Posterior cingulate gyrus (tissue), 11 donors: ENCODE results near the gene CCNK.

Source experiments
- DNase-seq, 10 donors: peaks; one replicate each; pipeline versions ENCODE4 v3.0.0 to v3.0.0-alpha.2; 2020 to 2021; ENCODE audit warnings: mixed read lengths in 3 of 10
- intact Hi-C: fragments of 100-400 bp; cut with DNase I; formaldehyde crosslinking; loops from one replicate; pipeline ENCODE4 v1.15.1; 2023

Gene CCNK

GRCh38 chr14:99516871-99517642 is 35.8 kb downstream of the CCNK start:
- DNase-seq, result peak in 5 of 10 donors; percentile 5 to 83 (median 56)

GRCh38 chr14:99517643-99518381 is 36.6 kb downstream of the CCNK start:
- peak in 6 of 10 donors; percentile 4 to 79 (median 28) for DNase-seq
- intact Hi-C loops, result loop anchor here (1.0 to 10.0 kb wide), 2 partner anchors 111 to 357 kb away; no protein-coding TSS in a partner anchor

More at GRCh38 chr14:99516871-99517642, 35.8 kb downstream of the CCNK start:
- intact Hi-C loops, result loop anchor here (10.0 kb wide), 1 partner anchor 358 kb away; no protein-coding TSS in a partner anchor

- peak; percentile 49 to 96 (median 78) for DNase-seq
These were observed 37.5 kb downstream of the CCNK start for GRCh38 chr14:99518441-99519346.

GRCh38 chr14:99519347-99519881 is 38.2 kb downstream of the CCNK start:
- intact Hi-C loops, result loop anchor here (10.0 kb wide), 1 partner anchor 355 kb away; no protein-coding TSS in a partner anchor
- peak in 4 of 10 donors; percentile 2 to 49 (median 14) for DNase-seq

More at GRCh38 chr14:99518441-99519346, 37.5 kb downstream of the CCNK start:
- intact Hi-C loops, result loop anchor here (1.0 to 10.0 kb wide), 2 partner anchors 111 to 356 kb away; no protein-coding TSS in a partner anchor

GRCh38 chr14:99519931-99520421 is 38.8 kb downstream of the CCNK start:
- intact Hi-C loops, result loop anchor here (10.0 kb wide), 1 partner anchor 355 kb away; no protein-coding TSS in a partner anchor
- peak in 5 of 10 donors; percentile 1 to 57 (median 36) for DNase-seq

- intact Hi-C loops, result no loop called here
- DNase-seq, result peak in 4 of 10 donors; percentile 18 to 76 (median 52)
These were observed 39.4 kb downstream of the CCNK start for GRCh38 chr14:99520571-99521081.

- peak in 4 of 10 donors; percentile 20 to 67 (median 48) for DNase-seq
- intact Hi-C loops, result no loop called here
These were observed 40.2 kb downstream of the CCNK start for GRCh38 chr14:99521176-99522024.

- DNase-seq, result peak in 4 of 10 donors; percentile 5 to 65 (median 54)
- intact Hi-C loops, result no loop called here
These were observed 40.8 kb downstream of the CCNK start for GRCh38 chr14:99522025-99522401.

GRCh38 chr14:99522457-99522891 is 41.3 kb downstream of the CCNK start:
- intact Hi-C loops, result no loop called here
- peak in 4 of 10 donors; percentile 12 to 71 (median 68) for DNase-seq

GRCh38 chr14:99522934-99523703 is 41.9 kb downstream of the CCNK start:
- intact Hi-C loops, result no loop called here
- DNase-seq, result peak in 4 of 10 donors; percentile 23 to 73 (median 50)

- intact Hi-C loops, result no loop called here
- peak in 2 of 10 donors; percentile 4 to 52 for DNase-seq
These were observed 42.5 kb downstream of the CCNK start for GRCh38 chr14:99523704-99524055.

GRCh38 chr14:99524091-99524661 is 43.0 kb downstream of the CCNK start:
- intact Hi-C loops, result no loop called here

GRCh38 chr14:99524804-99525698 is 43.8 kb downstream of the CCNK start:
- DNase-seq, result peak in 3 of 10 donors; percentile 53 to 70 (median 56)
- intact Hi-C loops, result no loop called here

More at GRCh38 chr14:99524091-99524661, 43.0 kb downstream of the CCNK start:
- DNase-seq, result peak in 4 of 10 donors; percentile 16 to 78 (median 48)

GRCh38 chr14:99525699-99526080 is 44.5 kb downstream of the CCNK start:
- DNase-seq, result no peak
- intact Hi-C loops, result no loop called here

GRCh38 chr14:99527026-99527425 is 45.8 kb downstream of the CCNK start:
- DNase-seq, result no peak

GRCh38 chr14:99527427-99528076 is 46.3 kb downstream of the CCNK start:
- DNase-seq, result no peak
- intact Hi-C loops, result no loop called here

More at GRCh38 chr14:99527026-99527425, 45.8 kb downstream of the CCNK start:
- intact Hi-C loops, result no loop called here
